CD4-positive, alpha-beta T cell treated with Interleukin-17A for 1 hour (primary cell): ENCODE results near the gene ARNT2.

ENCODE experiments used
- DNase-seq: peaks from one replicate; pipeline ENCODE4 v3.0.0-alpha.2; 2020

The ARNT2 gene

GRCh38 chr15:80471881-80472280 lies 67.7 kb downstream of the ARNT2 start:
- DNase-seq: no peak

- no peak for DNase-seq
Measured at GRCh38 chr15:80473286-80474223, 69.4 kb downstream of the ARNT2 start.

DNA sequence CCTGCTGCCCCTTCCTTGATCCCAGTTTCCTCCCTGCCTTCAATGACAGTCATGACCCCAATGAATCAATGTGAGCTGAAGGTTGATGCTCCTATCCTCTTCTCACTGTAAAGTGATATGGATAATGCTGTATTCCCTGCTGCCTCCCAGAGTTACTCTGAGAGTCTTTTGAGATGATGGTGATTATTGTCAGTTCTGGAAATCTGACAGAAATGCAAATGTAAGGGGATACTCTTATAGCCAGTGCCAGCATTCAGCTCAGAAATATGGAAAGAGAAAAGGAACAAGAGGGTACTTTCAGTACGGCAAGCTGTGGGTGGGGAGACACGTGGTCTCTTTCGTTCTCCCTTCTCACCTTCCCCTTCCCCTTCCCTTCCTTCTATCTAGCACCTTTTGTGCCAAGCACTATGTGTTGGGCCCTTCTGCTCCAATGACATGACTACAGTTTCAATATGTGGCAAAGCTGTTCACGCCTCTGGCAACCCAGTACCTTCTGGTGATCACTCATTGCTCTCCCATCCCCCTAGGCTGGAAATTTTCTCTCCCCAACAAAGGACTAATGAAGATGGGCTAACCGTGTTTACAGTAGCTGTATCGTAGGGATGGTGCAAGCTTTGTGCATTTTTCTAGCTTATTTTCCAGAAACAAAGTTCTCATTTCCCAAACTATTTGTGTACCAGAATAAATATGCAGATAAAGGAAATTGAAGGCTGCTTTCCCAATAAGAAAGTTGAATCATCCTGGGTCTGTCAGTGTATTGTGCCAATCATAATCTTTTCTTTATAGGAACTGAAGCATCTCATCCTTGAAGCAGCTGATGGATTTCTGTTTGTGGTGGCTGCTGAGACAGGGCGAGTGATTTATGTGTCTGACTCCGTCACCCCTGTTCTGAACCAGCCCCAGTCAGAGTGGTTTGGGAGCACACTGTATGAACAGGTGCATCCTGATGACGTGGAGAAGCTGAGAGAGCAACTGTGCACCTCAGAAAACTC lies 70.3 kb downstream of the ARNT2 start:
- no peak for DNase-seq

GRCh38 chr15:80475572-80475971 lies 71.4 kb downstream of the ARNT2 start:
- DNase-seq: no peak

GRCh38 chr15:80476036-80476435 lies 71.9 kb downstream of the ARNT2 start:
- no peak for DNase-seq

- DNase-seq: no peak
Measured at GRCh38 chr15:80478075-80478474, 73.9 kb downstream of the ARNT2 start.

DNA sequence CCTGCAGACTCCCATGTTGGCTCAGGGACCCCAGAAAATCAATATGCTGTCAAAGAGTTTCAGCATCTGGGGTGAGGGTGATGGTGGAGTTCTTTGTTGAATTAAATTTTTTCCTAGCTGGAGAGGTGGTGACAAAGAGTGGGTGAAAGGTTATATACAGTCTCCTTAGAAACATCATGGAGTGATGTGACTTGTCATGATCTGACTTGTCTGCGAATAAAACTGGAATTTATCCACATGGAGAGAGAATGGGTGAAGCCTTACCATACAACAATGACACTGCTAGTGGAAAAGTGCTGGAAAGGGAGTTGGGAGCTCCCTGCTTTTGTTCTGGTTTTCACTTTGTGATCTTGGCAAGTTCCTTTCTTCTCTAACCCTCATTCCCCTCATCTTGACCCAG lies 75.0 kb downstream of the ARNT2 start:
- DNase-seq: no peak

DNA sequence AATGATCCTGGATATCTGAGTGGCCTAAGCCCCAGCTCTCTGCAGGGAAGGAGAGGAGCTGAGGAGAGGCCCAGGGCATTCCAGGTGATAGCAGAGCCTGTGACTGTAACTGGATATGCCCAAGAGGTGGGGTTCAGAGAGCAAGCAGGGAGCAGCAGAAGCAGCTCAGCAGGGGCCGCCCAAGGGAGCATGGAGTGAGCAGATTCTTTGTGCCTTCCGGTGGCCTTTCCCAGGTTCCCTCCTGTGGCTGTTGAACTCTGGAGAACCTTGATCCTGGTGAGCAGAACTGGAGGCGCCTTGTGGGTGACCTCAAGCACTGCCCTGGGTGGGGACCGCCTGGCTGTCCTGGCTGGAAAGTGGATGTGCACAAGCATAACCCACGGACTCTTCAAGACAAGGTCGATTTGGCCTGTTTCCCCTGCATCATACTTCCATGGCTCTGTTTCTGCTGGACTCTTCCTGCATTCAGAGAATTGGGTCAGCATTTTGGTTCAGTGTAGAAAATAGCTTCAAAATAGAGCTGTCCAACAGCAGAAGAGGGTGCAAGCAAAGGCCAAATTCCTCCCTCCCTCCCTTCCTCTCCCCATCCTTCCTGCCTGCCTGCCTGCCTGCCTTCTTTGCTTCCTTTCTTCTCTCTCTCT lies 76.1 kb downstream of the ARNT2 start:
- no peak for DNase-seq

GRCh38 chr15:80480909-80481308 lies 76.7 kb downstream of the ARNT2 start:
- DNase-seq: no peak

- DNase-seq: no peak
Measured at GRCh38 chr15:80482696-80483095, 78.5 kb downstream of the ARNT2 start.

- DNase-seq: no peak
Measured at GRCh38 chr15:80483725-80484161, 79.6 kb downstream of the ARNT2 start.

DNA sequence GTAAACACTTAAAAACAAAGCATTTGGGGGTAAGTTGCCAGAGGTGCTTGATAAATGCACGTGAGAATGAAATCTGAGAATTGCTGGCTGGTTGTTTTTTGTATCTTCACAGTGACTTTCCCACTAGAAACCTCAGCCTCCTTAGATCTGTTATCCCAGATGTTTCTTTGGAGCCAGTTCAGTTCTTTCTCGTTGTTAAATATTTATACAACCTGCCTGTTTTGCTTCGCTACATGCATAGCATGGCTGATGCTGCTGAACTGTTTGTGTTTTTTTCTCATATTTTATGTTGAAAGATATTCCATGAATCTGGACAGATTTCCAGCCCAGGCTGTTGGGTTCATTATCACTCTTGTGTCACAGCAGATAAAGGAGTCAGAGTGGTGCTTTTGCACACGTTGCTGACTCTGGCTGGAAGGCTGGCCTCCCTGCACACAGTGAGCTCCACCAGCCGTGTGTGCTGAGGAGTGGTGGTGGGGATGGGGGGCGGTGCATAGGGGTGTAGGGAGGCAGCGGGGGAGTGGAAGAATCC lies 80.2 kb downstream of the ARNT2 start:
- no peak for DNase-seq

DNA sequence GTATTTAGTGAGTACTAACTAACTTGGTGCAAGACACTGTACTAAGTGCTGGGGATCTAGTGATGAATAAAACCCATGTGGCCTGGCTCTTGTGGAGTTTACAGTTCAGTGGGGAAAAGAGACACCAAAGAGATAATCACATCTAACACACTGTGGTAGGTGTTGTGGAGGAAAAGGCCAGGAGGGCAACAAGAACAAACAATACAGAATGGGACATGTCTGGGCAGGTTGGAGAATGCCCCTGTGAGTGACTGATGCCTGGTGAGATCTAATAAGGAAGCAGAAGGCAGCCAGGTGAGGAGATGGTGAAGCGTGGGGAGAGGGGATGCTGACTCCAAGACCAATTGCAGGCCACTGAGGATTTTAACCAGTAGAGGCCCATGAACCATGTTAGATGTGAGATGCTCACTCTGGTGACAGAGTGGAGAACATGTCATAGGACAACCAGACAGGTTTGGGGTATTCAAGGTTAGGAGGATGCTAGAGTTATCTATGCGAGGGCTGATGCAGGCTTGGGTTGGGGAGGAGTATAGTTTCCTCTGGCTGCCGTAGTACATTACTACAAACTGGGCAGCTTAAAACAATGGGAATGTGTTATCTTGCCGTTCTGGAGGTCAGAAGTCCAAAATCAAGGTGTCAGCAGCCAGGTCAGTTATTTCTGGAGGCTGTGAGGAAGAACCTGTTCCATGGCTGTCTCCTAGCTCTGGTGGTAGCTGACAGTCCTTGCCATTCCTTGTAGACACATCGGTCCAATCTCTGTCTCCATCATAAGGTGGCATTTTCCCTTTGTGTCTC lies 81.4 kb downstream of the ARNT2 start:
- DNase-seq: no peak

GRCh38 chr15:80487839-80488390 lies 83.7 kb downstream of the ARNT2 start:
- DNase-seq: no peak

DNA sequence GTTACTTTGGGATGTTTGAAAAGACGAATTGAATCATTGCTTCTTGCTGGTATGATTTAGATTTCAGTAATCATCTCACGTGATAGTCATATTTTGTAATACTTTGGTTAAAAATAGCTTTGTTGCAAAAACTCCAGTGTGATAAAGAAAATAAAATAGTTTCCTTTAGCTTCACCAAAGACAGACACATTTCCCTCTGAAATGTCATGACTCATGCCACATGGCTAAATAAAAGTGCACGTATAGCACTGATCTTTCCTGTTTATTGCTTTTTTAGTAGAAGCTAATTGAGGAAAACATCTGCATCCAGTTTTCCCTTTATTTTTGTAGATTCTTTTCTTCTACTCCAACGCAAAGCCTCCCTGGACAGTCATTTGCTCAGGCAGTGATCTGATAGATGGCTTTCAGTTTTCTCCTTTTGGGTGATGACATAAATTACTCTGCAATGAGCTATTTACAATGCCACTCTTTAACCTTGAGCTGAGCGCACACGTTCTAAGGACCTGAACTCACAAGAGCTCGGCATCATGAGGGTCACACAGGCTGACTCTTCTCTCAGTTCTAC lies 84.9 kb downstream of the ARNT2 start:
- no peak for DNase-seq

DNA sequence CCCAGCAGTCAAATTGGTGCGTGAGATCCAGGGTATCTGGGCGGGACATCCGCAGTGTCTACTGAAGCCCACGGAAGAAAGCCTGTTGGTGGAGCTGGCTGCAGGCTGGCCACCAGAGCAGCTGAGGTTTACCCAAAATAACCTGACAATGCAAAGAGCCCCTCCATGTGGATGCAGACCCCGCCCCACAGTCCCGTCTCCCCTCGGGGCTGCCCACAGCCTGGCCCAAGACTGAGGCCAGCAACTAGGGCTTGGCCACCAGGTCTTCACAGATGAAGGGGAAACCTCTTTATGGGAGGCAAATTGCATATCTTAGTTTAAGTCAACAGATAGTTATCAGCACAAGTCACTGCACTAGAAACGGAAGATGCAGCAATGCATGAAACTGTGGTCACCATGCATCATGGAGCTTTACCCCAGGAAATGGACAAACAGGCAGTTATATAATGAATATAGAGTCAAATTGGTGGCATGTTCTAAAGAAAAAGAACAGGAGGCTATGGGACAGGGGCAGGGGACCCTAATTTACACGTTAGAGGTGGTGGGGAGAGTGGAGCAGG lies 86.3 kb downstream of the ARNT2 start:
- DNase-seq: no peak

GRCh38 chr15:80491163-80491847 lies 87.1 kb downstream of the ARNT2 start:
- no peak for DNase-seq

DNA sequence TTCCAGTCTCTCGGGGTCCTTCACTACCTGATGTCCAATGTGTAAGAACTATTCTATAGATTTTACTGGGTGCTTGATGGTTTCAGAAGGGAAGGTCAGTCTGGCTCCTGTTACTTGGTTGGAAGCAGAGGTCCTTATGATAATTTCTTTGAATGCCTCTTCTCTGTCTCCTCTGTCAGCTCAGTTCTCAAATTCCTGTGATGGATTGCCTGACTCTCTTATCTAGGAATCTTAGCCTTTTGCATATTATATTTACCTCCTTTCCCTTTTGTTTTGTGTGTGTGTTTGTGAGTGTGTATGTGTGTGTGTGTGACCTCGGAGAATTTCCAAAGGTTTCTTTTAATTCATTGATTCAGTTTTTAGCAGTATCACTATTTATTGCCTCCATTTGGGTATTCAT lies 88.2 kb downstream of the ARNT2 start:
- DNase-seq: no peak

- DNase-seq: no peak
Measured at GRCh38 chr15:80492874-80493273, 88.7 kb downstream of the ARNT2 start.

DNA sequence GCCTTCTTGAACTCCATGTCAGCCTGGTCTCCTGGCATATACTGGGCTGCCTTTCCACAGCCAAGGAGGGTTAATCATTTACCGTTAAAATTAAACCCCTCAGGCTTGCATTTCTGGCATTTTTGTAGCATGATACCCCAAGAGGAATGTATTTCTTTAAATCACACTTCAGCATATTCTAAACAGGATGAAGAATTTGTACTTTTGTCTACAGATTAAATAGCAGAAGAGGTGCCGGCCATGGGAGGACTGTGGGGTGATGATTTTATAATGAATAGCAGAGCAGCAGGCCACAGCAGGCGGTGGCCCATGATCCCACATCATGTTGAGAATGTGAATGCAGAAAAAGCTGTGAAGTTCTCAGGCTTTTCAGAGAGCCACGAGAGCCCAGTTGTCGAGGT lies 90.2 kb downstream of the ARNT2 start:
- DNase-seq: no peak
